Parathyroid adenoma (tissue), 2 donors: ENCODE measurements around the gene NDUFB6.
A peak's percentile ranks its signal among the peaks of the same experiment; 100 is the strongest.
"Not testable (repeated sequence)": the region's sequence is repeated elsewhere in the genome, so short reads cannot be mapped to it uniquely, and the experiment has no call there.

Source experiments
- H2AFZ ChIP-seq: fragments of 300-600 bp; sonication (generic); one replicate; pipeline ENCODE4 v1.7.0; 2017; ENCODE audit warnings: antibody characterized with exemption, mild to moderate bottlenecking
- H3K27ac ChIP-seq: fragments of 300-600 bp; sonication (generic); one replicate; pipeline ENCODE4 v1.7.0; 2017
- H3K27me3 ChIP-seq: fragments of 300-600 bp; sonication (generic); one replicate; pipeline ENCODE4 v1.7.0; 2017; ENCODE audit warnings: low read length; ENCODE audit not compliant: control insufficient read depth, insufficient read depth
- H3K36me3 ChIP-seq: fragments of 300-600 bp; sonication (generic); one replicate; pipeline ENCODE4 v1.7.0; 2017; ENCODE audit warnings: low read length; ENCODE audit not compliant: control insufficient read depth, insufficient read depth
- H3K4me1 ChIP-seq: fragments of 300-600 bp; sonication (generic); one replicate; pipeline ENCODE4 v1.7.0; 2017; ENCODE audit warnings: control low read depth
- H3K4me2 ChIP-seq: fragments of 300-600 bp; sonication (generic); one replicate; pipeline ENCODE4 v1.7.0; 2017; ENCODE audit warnings: low read length
- H3K4me3 ChIP-seq: fragments of 300-600 bp; sonication (generic); one replicate; pipeline ENCODE4 v1.7.0; 2017; ENCODE audit warnings: low read depth, low read length
- H3K79me2 ChIP-seq: fragments of 300-600 bp; sonication (generic); one replicate; pipeline ENCODE4 v1.7.0; 2017; ENCODE audit warnings: control low read depth
- H3K9ac ChIP-seq: fragments of 300-600 bp; sonication (generic); one replicate; pipeline ENCODE4 v1.7.0; 2017; ENCODE audit warnings: mild to moderate bottlenecking
- H3K9me3 ChIP-seq: fragments of 300-600 bp; sonication (generic); one replicate; pipeline ENCODE4 v1.7.0; 2017; ENCODE audit warnings: low read length; ENCODE audit not compliant: control insufficient read depth
- CTCF ChIP-seq: fragments of 300-600 bp; sonication (generic); IDR thresholded peaks from one replicate; pipeline ENCODE4 v1.7.0; 2017; ENCODE audit warnings: antibody characterized with exemption, mild to moderate bottlenecking
- donor health status: primary hyperparathyroidism.

Gene NDUFB6

GRCh38 chr9:32525709-32526030 is 47.3 kb downstream of the NDUFB6 start:
- no peaks in the 10 kb centered on the region for H3K36me3 ChIP-seq
- H3K4me1 ChIP-seq: no peaks in the 10 kb centered on the region
- H3K27me3 ChIP-seq: no peaks in the 10 kb centered on the region
- peaks cover 2% of the 10 kb centered on the region for H3K79me2 ChIP-seq
- no peaks in the 10 kb centered on the region for H3K9me3 ChIP-seq
- H3K27ac ChIP-seq: peak overlapping the region; percentile 75
- no peak overlapping the region for H3K9ac ChIP-seq
- TF ChIP-seq CTCF: no peak
- peak overlapping the region; percentile 67 for H3K4me2 ChIP-seq
- H3K4me3 ChIP-seq: peak overlapping the region; percentile 95
- peak overlapping the region; percentile 76 for H2AFZ ChIP-seq

- no peaks in the 10 kb centered on the region for H3K27me3 ChIP-seq
- H2AFZ ChIP-seq: peak overlapping the region; percentile 76
- H3K36me3 ChIP-seq: no peaks in the 10 kb centered on the region
- peak overlapping the region; percentile 75 for H3K27ac ChIP-seq
- no peaks in the 10 kb centered on the region for H3K9me3 ChIP-seq
- no peaks in the 10 kb centered on the region for H3K4me1 ChIP-seq
- no peak for TF ChIP-seq CTCF
- H3K9ac ChIP-seq: no peak overlapping the region
- H3K4me2 ChIP-seq: peak overlapping the region; percentile 67
- peaks cover 2% of the 10 kb centered on the region for H3K79me2 ChIP-seq
- peak overlapping the region; percentile 95 for H3K4me3 ChIP-seq
These were observed 47.9 kb downstream of the NDUFB6 start for GRCh38 chr9:32524892-32525708.

- H3K9me3 ChIP-seq, H3K27ac ChIP-seq, H3K4me3 ChIP-seq, H3K27me3 ChIP-seq, H3K36me3 ChIP-seq, H3K9ac ChIP-seq, H3K4me2 ChIP-seq, H3K4me1 ChIP-seq, H3K79me2 ChIP-seq, H2AFZ ChIP-seq: not testable (repeated sequence)
These were observed 48.4 kb downstream of the NDUFB6 start for GRCh38 chr9:32524558-32524891.

- Histone ChIP-seq H3K9me3 (no peaks in the 10 kb centered on the region), H2AFZ (no peak overlapping the region), H3K27ac (no peak overlapping the region), H3K4me3 (no peak overlapping the region), H3K4me1 (no peaks in the 10 kb centered on the region), H3K27me3 (no peaks in the 10 kb centered on the region), H3K79me2 (peaks cover 2% of the 10 kb centered on the region), H3K9ac (no peak overlapping the region), H3K4me2 (no peak overlapping the region), H3K36me3 (no peaks in the 10 kb centered on the region)
- no peak for TF ChIP-seq CTCF
These were observed 49.0 kb downstream of the NDUFB6 start for GRCh38 chr9:32523910-32524309.

- no peak overlapping the region for H3K27ac ChIP-seq
- H3K27me3 ChIP-seq: no peaks in the 10 kb centered on the region
- TF ChIP-seq CTCF: no peak
- H3K4me3 ChIP-seq: no peak overlapping the region
- H3K79me2 ChIP-seq: no peaks in the 10 kb centered on the region
- H3K9ac ChIP-seq: no peak overlapping the region
- H3K4me2 ChIP-seq: no peak overlapping the region
- no peaks in the 10 kb centered on the region for H3K4me1 ChIP-seq
- H2AFZ ChIP-seq: no peak overlapping the region
- H3K36me3 ChIP-seq: no peaks in the 10 kb centered on the region
- H3K9me3 ChIP-seq: no peaks in the 10 kb centered on the region
These were observed 54.7 kb downstream of the NDUFB6 start for GRCh38 chr9:32518276-32518675.
